ENCODE data around the gene RAB34.

RAB34 gene, protein sequence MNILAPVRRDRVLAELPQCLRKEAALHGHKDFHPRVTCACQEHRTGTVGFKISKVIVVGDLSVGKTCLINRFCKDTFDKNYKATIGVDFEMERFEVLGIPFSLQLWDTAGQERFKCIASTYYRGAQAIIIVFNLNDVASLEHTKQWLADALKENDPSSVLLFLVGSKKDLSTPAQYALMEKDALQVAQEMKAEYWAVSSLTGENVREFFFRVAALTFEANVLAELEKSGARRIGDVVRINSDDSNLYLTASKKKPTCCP

GRCh38 chr17:28717578-28718332 lies at the start of gene RAB34:
Gene RAB34 (minus strand): TSS chr17:28717868. CDS start chr17:28717266, 602 bp downstream.
- FAIRE-seq, result no peak
- peak; percentile 88 for DNase-seq (ENCODE audit: insufficient read length, low spot score)
- TF ChIP-seq POLR2A (IDR thresholded peaks at IDR 0.05; ENCODE audit: low read depth, low read length), result peak; percentile 76

- DNase-seq (ENCODE audit: insufficient read length, low spot score) (no peak), FAIRE-seq (no peak)
- TF ChIP-seq POLR2A (IDR thresholded peaks at IDR 0.05; ENCODE audit: low read depth, low read length), result no peak
These were observed 47.4 kb upstream of the RAB34 start for GRCh38 chr17:28765038-28765437.

DNA sequence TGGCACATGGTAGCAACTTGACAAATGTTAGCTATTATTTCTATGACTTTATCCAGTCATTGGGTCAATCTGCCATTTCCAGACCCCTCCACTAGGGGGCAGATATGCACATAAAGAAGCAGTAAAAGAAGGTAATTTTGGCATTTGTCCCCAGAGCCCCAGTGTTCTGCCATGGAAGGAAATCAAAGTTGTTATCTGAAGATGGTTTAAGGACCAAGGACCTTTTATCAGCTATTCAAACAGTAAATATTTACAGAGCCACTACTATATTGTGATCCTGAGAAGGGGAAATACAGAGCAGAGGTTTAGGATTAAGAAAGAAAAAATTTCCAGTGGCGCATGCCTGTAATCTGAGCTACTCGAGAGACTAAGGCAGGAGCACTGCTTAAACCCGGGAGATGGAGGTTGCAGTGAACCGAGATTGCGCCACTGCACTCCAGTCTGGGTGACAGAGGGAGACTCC lies 46.2 kb upstream of the RAB34 start:
- DNase-seq (ENCODE audit: insufficient read length, low spot score) (peak; percentile 57), FAIRE-seq (no peak)

GRCh38 chr17:28763137-28763799 lies 45.6 kb upstream of the RAB34 start:
- no peak for DNase-seq (ENCODE audit: insufficient read length, low spot score)
- TF ChIP-seq POLR2A (IDR thresholded peaks at IDR 0.05; ENCODE audit: low read depth, low read length), result no peak
- no peak for FAIRE-seq

More for the DNA sequence above, 46.2 kb upstream of the RAB34 start:
- TF ChIP-seq POLR2A (IDR thresholded peaks at IDR 0.05; ENCODE audit: low read depth, low read length), result no peak

- FAIRE-seq (no peak), DNase-seq (ENCODE audit: insufficient read length, low spot score) (no peak)
- no peak for TF ChIP-seq POLR2A (IDR thresholded peaks at IDR 0.05; ENCODE audit: low read depth, low read length)
These were observed 43.2 kb upstream of the RAB34 start for GRCh38 chr17:28760601-28761562.

- no peak for DNase-seq (ENCODE audit: insufficient read length, low spot score)
- no peak for TF ChIP-seq POLR2A (IDR thresholded peaks at IDR 0.05; ENCODE audit: low read depth, low read length)
- no peak for FAIRE-seq
These were observed 41.7 kb upstream of the RAB34 start for GRCh38 chr17:28759256-28759865.

DNA sequence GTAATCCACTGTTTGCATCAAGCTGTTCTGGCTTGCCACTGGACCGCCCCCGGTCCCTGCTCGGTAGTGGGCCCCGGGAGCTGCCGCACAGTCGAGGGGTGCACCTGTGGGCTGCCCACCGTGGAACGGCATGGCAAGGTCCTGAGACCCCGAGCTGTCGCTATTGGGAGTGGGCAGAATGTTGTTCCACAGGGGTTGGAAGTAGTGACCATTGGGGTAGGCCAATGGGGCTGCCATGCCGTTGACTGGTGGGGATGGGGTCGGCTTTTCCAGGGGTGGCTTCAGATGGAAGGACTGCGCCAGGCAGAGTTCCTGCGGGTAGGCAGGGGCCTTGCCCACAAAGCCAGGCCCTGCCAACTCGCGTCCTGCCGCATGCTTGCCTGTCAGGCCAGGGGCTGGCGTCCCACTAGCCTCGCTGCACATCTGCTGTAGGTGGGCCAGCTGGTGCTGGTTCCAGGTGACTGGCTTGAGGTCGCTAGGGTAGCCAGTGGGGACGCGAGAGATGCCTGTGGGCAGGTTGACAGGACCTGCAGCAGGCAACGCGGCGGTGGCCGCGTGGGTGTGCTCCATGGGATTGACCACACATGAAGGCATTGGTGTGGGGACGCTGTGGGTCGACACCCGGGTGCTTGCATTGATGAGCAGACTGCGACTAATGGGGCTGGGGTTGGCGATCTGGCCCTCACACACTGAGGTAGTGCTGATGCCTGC lies 40.9 kb upstream of the RAB34 start:
- FAIRE-seq (no peak), DNase-seq (ENCODE audit: insufficient read length, low spot score) (no peak)
- TF ChIP-seq POLR2A (IDR thresholded peaks at IDR 0.05; ENCODE audit: low read depth, low read length), result no peak

- FAIRE-seq, result no peak
- DNase-seq (ENCODE audit: insufficient read length, low spot score), result no peak
- TF ChIP-seq POLR2A (IDR thresholded peaks at IDR 0.05; ENCODE audit: low read depth, low read length), result no peak
These were observed 38.6 kb upstream of the RAB34 start for GRCh38 chr17:28756049-28756804.

GRCh38 chr17:28755486-28755885 lies 37.8 kb upstream of the RAB34 start:
- no peak for FAIRE-seq
- peak; percentile 52 for DNase-seq (ENCODE audit: insufficient read length, low spot score)
- no peak for TF ChIP-seq POLR2A (IDR thresholded peaks at IDR 0.05; ENCODE audit: low read depth, low read length)

- DNase-seq (ENCODE audit: insufficient read length, low spot score) (no peak), FAIRE-seq (no peak)
- no peak for TF ChIP-seq POLR2A (IDR thresholded peaks at IDR 0.05; ENCODE audit: low read depth, low read length)
These were observed 34.1 kb upstream of the RAB34 start for GRCh38 chr17:28751600-28752366.
